Stimulated activated naive CD4-positive, alpha-beta T cell treated with Interleukin-2 at 50 U/mL for 16 hours (primary cell): Measurements from ENCODE around the gene MMP11.

Source experiments
- DNase-seq: peaks from one replicate; lab custom pipeline; 2025; lab: John Stamatoyannopoulos, UW

MMP11 gene

GRCh38 chr22:23801886-23802377, 29.3 kb downstream of the MMP11 start:
- DNase-seq = no peak

GRCh38 chr22:23803001-23803819, 30.6 kb downstream of the MMP11 start:
- DNase-seq = no peak

GRCh38 chr22:23804781-23805291, 32.2 kb downstream of the MMP11 start:
- no peak for DNase-seq

- DNase-seq = no peak
Measured at GRCh38 chr22:23806837-23807236, 34.2 kb downstream of the MMP11 start.

- no peak for DNase-seq
Measured at GRCh38 chr22:23812378-23812777, 39.7 kb downstream of the MMP11 start.

- DNase-seq = no peak
Measured at GRCh38 chr22:23815541-23816155, 43.0 kb downstream of the MMP11 start.

GRCh38 chr22:23816156-23816976, 43.7 kb downstream of the MMP11 start:
- DNase-seq = no peak

GRCh38 chr22:23817146-23817545, 44.5 kb downstream of the MMP11 start:
- DNase-seq = no peak

GRCh38 chr22:23818541-23818940, 45.9 kb downstream of the MMP11 start:
- DNase-seq = no peak

GRCh38 chr22:23820748-23821211, 48.1 kb downstream of the MMP11 start:
- DNase-seq = no peak

- DNase-seq = no peak
Measured at GRCh38 chr22:23822101-23822671, 49.5 kb downstream of the MMP11 start.

GRCh38 chr22:23823331-23823791, 50.7 kb downstream of the MMP11 start:
- no peak for DNase-seq

- no peak for DNase-seq
Measured at GRCh38 chr22:23824476-23825245, 52.0 kb downstream of the MMP11 start.

GRCh38 chr22:23825246-23825905, 52.7 kb downstream of the MMP11 start:
- DNase-seq = no peak

- DNase-seq = no peak
Measured at GRCh38 chr22:23826510-23827350, 54.1 kb downstream of the MMP11 start.

- no peak for DNase-seq
Measured at GRCh38 chr22:23827351-23827995, 54.8 kb downstream of the MMP11 start.

- DNase-seq = no peak
Measured at GRCh38 chr22:23828800-23829680, 56.4 kb downstream of the MMP11 start.

GRCh38 chr22:23829845-23830372, 57.3 kb downstream of the MMP11 start:
- DNase-seq = no peak
